GM21723 (cell line): ENCODE measurements around the gene MPP2.
"Not testable (repeated sequence)": the region's sequence is repeated elsewhere in the genome, so short reads cannot be mapped to it uniquely, and the experiment has no call there.

Experiments used
- ATAC-seq: cut with Tn5 transposase; IDR thresholded peaks from one replicate; pipeline ENCODE4 v1.9.1; 2021; ENCODE audit warnings: mild to moderate bottlenecking, moderate library complexity; ENCODE audit not compliant: unreplicated experiment

Gene MPP2

GRCh38 chr17:43931062-43931571 is 23.8 kb upstream of the MPP2 start:
- no peak for ATAC-seq

GRCh38 chr17:43928609-43929008 is 21.3 kb upstream of the MPP2 start:
- no peak for ATAC-seq

GRCh38 chr17:43927929-43928328 is 20.6 kb upstream of the MPP2 start:
- ATAC-seq, result not testable (repeated sequence)

GRCh38 chr17:43927060-43927864 is 19.9 kb upstream of the MPP2 start:
- ATAC-seq, result no peak

- ATAC-seq, result no peak
Measured at GRCh38 chr17:43924558-43924957, 17.2 kb upstream of the MPP2 start.

GRCh38 chr17:43920500-43921095 is 13.3 kb upstream of the MPP2 start:
- no peak for ATAC-seq

GRCh38 chr17:43918026-43918389 is 10.7 kb upstream of the MPP2 start:
- no peak for ATAC-seq

GRCh38 chr17:43917348-43918025 is 10.2 kb upstream of the MPP2 start:
- peak; percentile 48 for ATAC-seq

GRCh38 chr17:43917016-43917347 is 9.6 kb upstream of the MPP2 start:
- ATAC-seq, result no peak

GRCh38 chr17:43916385-43916784 is 9.0 kb upstream of the MPP2 start:
- ATAC-seq, result no peak

GRCh38 chr17:43915559-43915958 is 8.2 kb upstream of the MPP2 start:
- ATAC-seq, result no peak

GRCh38 chr17:43914451-43914850 is 7.1 kb upstream of the MPP2 start:
- ATAC-seq, result no peak

- no peak for ATAC-seq
Measured at GRCh38 chr17:43913584-43913983, 6.2 kb upstream of the MPP2 start.

GRCh38 chr17:43912635-43913304 is 5.4 kb upstream of the MPP2 start:
- no peak for ATAC-seq

- ATAC-seq, result no peak
Measured at GRCh38 chr17:43911904-43912303, 4.6 kb upstream of the MPP2 start.

- no peak for ATAC-seq
Measured at GRCh38 chr17:43909537-43910231, 2.3 kb upstream of the MPP2 start.

GRCh38 chr17:43907998-43908721 is 824 bp upstream of the MPP2 start:
- no peak for ATAC-seq

- ATAC-seq, result no peak
Measured at GRCh38 chr17:43906951-43907424, 348 bp downstream of the MPP2 start.

- no peak for ATAC-seq
Measured at GRCh38 chr17:43905985-43906852, 1.1 kb downstream of the MPP2 start.
